HFF-Myc (cell line): ENCODE measurements around the gene HTR7.
A peak's percentile ranks its signal among the peaks of the same experiment; 100 is the strongest.

ENCODE experiments used
- DNase-seq: peaks from one replicate; pipeline ENCODE4 v3.0.0-alpha.2; 2011; ENCODE audit warnings: low read depth; ENCODE audit errors: extremely low read depth
- H3K4me3 ChIP-seq: replicated peaks from 2 replicates; pipeline ENCODE4 v1.5.1; 2011; ENCODE audit warnings: low read depth, mild to moderate bottlenecking, control low read depth, low read length
- TF ChIP-seq, protein P1 (sequence below): IDR thresholded peaks from 2 replicates; pipeline ENCODE4 v1.5.1; 2012; ENCODE audit warnings: mild to moderate bottlenecking, low read depth, low read length, control low read depth; ENCODE audit errors: missing control alignments

The HTR7 gene

GRCh38 chr10:90871766-90872647, 14.2 kb upstream of the HTR7 start, which contains the start of gene RPP30:
RPP30 (plus strand) TSS chr10:90871974; CDS start chr10:90871987, 13 bp downstream.
- H3K4me3 ChIP-seq = peak within 1 kb of the TSS; percentile 57
- TF ChIP-seq, protein P1, sequence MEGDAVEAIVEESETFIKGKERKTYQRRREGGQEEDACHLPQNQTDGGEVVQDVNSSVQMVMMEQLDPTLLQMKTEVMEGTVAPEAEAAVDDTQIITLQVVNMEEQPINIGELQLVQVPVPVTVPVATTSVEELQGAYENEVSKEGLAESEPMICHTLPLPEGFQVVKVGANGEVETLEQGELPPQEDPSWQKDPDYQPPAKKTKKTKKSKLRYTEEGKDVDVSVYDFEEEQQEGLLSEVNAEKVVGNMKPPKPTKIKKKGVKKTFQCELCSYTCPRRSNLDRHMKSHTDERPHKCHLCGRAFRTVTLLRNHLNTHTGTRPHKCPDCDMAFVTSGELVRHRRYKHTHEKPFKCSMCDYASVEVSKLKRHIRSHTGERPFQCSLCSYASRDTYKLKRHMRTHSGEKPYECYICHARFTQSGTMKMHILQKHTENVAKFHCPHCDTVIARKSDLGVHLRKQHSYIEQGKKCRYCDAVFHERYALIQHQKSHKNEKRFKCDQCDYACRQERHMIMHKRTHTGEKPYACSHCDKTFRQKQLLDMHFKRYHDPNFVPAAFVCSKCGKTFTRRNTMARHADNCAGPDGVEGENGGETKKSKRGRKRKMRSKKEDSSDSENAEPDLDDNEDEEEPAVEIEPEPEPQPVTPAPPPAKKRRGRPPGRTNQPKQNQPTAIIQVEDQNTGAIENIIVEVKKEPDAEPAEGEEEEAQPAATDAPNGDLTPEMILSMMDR = no peak
- DNase-seq = no peak

- no peak for DNase-seq
- TF ChIP-seq, protein P1 = peak; percentile 52
Observed at GRCh38 chr10:90871279-90871765, 13.5 kb upstream of the HTR7 start.

GRCh38 chr10:90866050-90866598, 8.3 kb upstream of the HTR7 start:
- no peak for DNase-seq
- TF ChIP-seq, protein P1 = no peak
- no peak overlapping the region for H3K4me3 ChIP-seq

More at GRCh38 chr10:90871279-90871765, 13.5 kb upstream of the HTR7 start:
- peak overlapping the region; percentile 57 for H3K4me3 ChIP-seq

- no peak overlapping the region for H3K4me3 ChIP-seq
- TF ChIP-seq, protein P1 = peak; percentile 43
- DNase-seq = no peak
Observed at GRCh38 chr10:90865401-90865800, 7.6 kb upstream of the HTR7 start.

- no peak for DNase-seq
- TF ChIP-seq, protein P1 = peak; percentile 66
- no peak overlapping the region for H3K4me3 ChIP-seq
Observed at GRCh38 chr10:90862908-90863514, 5.2 kb upstream of the HTR7 start.

DNA sequence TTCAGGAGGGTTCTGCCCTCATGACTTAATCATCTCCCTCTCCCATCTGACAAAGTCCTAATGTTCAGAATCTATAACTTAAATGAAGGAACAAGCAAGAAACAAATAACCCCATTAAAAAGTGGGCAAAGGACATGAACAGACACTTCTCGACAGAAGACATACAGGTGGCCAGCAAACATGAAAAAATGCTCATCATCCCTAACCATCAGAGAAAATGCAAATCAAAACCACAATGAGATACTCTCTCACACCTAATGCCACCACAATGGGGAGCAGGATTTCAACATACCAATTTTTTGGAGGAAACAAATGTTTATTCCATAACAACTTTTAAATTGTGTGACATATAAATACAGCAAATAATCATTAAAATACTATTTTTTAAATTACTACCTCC, 3.0 kb upstream of the HTR7 start:
- TF ChIP-seq, protein P1 = no peak
- no peak overlapping the region for H3K4me3 ChIP-seq
- no peak for DNase-seq
